Stimulated activated CD4-positive, alpha-beta T cell treated with anti-CD3 and anti-CD28 coated beads, Interleukin-2, amount 100 ng/mL, for 4 hours (primary cell): ENCODE data around the gene PRKN.

Experiments used
- DNase-seq: peaks from one replicate; pipeline ENCODE4 v3.0.0-alpha.2; 2020; ENCODE audit warnings: low read depth

Gene PRKN

GRCh38 chr6:162373192-162373591 is 354.4 kb downstream of the PRKN start:
- DNase-seq: no peak

DNA sequence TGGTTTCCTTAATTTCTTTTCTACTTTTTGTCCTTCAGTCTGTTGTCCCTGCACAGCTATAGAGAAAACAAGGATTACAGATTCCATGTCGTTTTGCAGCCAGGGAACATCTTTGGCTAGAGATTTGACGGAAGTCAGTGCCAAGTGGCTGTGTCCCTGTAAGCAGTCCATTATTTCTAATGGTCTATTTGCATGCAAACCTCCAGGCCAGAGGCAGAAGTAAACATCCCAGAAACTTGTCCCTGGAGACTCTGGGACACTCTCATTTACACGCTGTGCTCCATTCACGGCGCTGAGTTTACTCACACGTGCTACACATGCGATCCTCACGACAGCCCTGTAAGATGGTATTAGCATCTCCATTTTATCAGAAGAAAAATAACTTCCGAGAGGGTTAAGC is 355.5 kb downstream of the PRKN start:
- no peak for DNase-seq

GRCh38 chr6:162371121-162371520 is 356.4 kb downstream of the PRKN start:
- no peak for DNase-seq

DNA sequence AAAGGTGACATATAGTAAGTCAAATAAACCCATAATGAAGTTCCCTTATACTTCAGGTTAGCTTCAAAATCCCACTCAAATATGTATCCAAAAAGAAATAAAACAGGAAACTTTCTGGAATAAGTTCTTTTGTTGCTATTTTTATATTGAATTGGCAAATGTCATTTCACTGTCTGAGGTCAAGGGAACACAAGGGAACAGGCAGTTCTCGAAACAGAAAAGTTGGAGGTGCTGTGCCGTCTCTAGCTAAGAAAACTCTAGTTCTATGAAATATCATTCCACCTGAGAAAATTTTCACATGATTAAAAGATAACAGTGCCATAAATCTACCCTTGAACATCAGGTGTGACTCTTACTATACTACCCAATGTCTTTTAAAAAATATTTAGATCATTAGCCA is 358.5 kb downstream of the PRKN start:
- no peak for DNase-seq

- DNase-seq: no peak
These were observed 363.1 kb downstream of the PRKN start for GRCh38 chr6:162364488-162364887.

DNA sequence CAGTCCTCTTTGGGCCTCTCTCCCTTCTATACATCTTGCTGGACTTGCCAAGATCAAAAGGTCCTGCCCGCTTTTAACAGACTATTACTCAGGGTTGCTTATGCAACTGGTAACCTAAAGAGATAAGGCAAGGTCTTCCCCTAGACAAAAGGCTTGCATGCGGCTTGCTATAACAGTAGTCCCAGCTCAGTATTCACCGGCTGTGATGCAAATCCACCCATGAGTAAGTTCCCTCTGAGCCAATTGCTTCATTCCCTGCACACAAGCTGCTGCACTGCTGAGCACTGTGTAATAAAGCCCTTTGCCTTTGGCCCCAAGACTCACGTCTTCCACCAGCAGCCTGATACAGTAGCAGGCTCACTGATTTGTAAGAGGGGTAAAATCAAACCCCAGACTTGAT is 363.8 kb downstream of the PRKN start:
- DNase-seq: no peak

DNA sequence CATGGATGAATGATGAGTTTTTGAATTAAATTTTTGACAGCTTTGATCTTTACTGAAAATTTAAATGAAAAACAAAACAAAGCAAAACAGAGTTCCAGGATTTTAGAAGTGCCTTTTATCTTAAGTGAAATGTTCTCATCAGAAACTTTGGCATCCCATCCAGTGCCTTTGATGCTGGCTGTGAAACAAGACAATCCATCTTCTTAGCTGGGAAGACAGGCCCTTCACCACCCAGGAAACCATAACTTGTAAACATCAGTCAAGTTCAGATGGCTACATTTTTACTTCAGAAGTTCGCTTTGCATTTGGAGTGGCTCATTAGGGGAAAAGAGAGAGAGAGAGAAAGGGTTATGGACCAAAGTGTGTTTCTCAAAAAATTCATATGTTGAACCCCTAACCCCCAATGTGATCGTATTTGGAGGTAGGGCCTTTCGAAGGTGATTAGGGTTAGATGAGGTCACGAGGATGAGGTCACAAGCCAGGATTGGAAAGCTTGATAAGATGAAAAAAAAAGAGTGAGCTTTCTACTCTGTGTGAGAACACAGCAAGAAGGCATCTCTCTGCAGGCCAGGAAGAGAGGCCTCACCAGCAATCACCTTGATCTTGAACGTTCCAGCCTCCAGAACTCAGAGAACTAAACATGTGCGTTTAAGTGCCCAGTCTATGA is 366.5 kb downstream of the PRKN start:
- DNase-seq: no peak

DNA sequence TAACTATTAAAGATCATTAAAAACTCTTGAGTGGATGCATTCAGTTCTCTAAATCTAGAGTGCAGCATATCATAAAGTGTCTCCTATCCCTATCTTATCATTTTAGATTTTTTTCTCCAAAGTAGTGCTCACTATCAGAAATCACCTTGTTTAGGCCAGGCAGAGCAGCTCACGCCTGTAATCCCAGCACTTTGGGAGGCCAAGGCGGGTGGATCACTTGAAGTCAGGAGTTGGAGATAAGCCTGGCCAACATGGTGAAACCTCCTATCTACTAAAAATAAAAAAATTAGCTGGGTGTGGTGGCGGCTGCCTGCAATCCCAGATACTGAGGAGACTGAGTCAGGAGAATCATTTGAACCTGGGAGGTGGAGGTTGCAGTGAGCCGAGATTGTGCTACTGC is 368.9 kb downstream of the PRKN start:
- DNase-seq: no peak

DNA sequence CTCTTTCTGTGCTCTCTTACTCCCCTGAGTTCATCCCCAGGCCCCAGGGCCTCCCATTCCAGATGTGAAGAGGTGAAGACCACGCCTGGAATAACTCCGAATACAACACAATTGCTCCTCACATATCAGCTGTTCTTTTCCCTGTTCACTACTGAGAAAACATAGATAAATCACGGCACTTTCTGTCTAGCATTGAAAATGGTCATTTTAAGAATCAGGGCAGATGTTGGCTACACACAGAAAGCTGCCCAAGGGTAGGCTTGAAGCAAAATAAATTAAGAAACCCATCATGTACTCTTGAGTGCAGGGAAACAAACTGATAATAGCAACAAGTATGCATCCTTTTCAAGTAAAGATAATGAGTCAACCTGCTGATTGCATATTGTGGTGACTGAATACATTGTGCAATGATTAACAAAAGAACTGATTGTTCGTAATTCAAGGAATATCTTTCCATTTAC is 382.5 kb downstream of the PRKN start:
- DNase-seq: no peak

- no peak for DNase-seq
These were observed 382.9 kb downstream of the PRKN start for GRCh38 chr6:162344646-162345010.

DNA sequence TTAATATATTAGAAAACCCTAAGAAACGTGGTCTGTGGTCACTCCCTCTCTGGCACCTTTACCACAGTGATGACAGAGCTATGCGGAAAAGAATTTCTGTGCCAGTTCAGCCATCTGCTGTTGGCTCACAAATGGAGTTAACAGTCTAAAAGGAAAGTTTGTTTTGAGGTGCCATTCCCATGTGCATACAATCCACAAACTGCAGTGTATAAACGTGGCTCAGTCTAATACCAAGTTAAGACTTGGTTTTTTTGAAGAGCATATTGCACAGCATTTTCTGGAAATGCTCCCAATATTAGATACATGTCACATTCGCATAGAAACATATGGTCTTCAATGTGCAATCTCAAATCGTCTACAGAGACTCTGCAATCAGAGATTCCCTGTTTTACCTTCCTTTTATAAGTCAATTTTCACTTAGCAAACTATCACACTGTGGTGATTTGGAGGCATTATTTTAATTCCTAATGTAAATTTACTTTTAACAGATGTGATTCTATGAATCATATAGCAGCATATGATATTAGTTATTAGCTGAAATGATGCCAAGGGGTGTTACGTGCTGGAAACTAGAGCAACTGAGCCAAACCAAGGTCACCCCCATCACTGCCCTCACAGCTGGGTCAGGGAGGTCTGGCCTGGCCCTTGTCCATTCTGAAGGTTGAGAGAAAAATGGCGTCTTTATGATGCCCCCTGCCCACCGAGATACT is 383.5 kb downstream of the PRKN start:
- DNase-seq: no peak

GRCh38 chr6:162343198-162343935 is 384.2 kb downstream of the PRKN start:
- DNase-seq: no peak

DNA sequence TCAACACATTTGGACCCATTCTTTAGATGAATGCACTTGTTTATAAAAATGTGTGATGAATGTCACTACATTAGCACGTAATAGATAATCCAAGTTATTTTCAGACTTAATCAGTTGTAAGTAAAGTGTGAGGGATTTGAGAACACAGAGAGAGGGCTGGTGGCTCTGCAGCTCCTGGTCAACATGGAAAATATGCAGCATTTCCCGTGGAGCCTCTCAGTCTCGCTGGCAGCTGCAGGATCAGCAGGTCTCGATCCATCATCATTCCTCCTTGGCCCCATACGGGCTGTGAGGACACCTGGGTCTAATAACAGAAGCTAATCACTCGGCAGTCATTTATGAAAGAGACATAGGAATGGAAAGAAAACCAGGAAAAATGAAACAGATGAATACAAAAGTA is 390.2 kb downstream of the PRKN start:
- no peak for DNase-seq

- no peak for DNase-seq
These were observed 391.2 kb downstream of the PRKN start for GRCh38 chr6:162336359-162336758.

GRCh38 chr6:162332365-162332764 is 395.2 kb downstream of the PRKN start:
- DNase-seq: no peak

GRCh38 chr6:162331911-162332310 is 395.7 kb downstream of the PRKN start:
- DNase-seq: no peak

- DNase-seq: no peak
These were observed 401.7 kb downstream of the PRKN start for GRCh38 chr6:162325826-162326225.

DNA sequence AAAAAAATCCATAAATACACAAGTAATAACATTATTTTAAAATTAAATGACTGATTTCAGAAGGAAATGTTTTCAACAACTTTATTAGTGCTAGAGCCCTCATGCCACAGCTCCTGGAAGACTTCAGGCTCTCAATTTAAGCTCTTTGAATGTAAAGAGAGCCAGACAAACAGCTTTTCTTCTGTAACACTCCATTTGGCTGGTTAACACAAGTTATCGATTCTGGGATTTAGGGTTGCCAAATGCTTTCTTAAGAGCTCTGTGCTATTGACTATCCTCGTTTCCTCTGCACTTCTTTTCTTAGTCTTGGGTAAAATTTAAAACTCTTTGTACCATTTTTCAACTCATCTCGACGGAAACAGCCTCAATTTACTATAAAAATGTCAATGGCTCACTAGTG is 402.5 kb downstream of the PRKN start:
- no peak for DNase-seq

DNA sequence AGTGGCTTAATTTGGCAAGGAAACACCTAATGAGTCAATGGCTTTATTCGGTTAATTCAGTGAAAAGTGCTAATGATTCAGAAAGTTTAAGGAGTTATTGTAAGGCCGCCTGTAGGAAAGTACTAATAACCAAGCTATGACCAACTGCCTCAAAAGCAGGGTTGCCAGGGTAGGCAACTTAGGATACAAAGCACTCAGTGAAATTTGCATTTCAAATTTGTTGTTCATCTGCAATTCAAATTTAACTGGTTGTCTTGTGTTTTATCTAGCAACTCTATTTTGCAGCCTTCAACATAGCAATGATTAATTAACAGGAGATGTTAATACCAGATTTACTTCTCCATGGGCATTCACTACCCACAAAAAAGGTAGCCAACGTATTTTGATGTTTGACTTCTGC is 412.3 kb downstream of the PRKN start:
- no peak for DNase-seq

- no peak for DNase-seq
These were observed 413.5 kb downstream of the PRKN start for GRCh38 chr6:162313922-162314660.

DNA sequence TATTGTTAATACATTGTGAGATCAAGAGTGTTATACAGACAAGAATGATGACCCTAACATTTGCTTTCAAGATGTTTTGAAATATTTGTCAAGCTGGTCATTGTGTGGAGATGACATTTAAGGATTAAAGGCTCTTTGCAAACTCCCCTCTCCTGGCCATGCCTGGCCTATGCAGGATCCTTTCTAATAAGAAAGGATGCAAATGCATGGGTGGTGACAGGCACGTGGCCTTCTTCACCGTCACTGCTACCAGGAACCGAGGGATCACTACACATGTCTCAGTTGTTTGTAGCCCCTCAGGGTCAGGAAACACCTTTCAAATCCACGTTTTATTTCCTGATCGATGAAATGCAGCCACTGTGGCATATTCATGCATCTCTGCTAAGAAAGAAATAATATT is 419.7 kb downstream of the PRKN start:
- DNase-seq: no peak

DNA sequence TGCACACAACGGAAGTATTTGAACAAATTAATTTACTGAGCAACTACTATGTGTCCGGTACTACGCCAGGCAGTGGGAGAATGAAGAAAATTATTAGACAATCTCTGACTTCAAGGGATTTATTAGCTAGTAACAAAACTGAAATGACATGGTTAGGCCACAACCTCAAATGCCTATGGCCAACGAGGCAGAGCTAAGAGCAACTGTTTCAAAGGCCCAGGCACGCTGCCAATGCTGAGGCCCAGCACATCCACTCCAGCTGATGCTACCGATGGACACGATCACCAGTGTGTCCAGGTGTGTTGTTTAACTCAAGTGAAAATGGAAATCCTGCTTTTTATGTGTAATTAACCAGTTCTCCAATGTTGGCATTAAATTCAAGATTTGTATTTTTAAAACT is 420.9 kb downstream of the PRKN start:
- no peak for DNase-seq

- no peak for DNase-seq
These were observed 426.4 kb downstream of the PRKN start for GRCh38 chr6:162301128-162301527.
